ENCODE results near the gene ZFAND2A. TPM values are rescaled to one million over a fixed set of nuclear protein-coding genes. Genes with fewer than 3 reads are reported as not detected.
"Not testable (repeated sequence)": the region's sequence is repeated elsewhere in the genome, so short reads cannot be mapped to it uniquely, and the experiment has no call there.

The ZFAND2A gene
- 20.5 and 25.3 TPM in 2 replicates for total RNA-seq (2014; rRNA removed)
- 39.7 TPM for polyA plus RNA-seq (2012)

GRCh38 chr7:1159891-1160669 is at the start of gene ZFAND2A:
ZFAND2A (minus strand) TSS chr7:1160196; CDS start chr7:1158212, 1,984 bp downstream.
- DNase-seq (ENCODE audit: low read depth), result peak; percentile 98

GRCh38 chr7:1209097-1209496 is 49.1 kb upstream of the ZFAND2A start:
- DNase-seq (ENCODE audit: low read depth), result no peak

DNA sequence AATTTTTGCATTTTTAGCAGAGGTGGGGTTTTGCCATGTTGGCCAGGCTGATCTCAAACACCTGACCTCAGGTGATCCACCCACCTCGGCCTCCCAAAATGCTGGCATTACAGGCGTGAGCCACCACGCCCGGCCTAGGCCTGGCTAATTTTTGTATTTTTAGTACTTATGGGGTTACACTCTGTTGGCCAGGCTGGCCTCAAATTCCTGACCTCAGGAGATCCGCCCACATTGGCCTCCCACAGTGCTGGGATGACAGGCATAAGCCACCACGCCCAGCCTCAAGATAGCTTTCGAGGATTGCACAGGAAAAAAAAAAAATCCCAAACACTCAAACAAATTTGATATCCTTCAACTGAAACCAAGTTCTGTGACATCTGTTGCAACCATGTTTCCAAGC is 45.7 kb upstream of the ZFAND2A start:
- not testable (repeated sequence) for DNase-seq (ENCODE audit: low read depth)

GRCh38 chr7:1204460-1205140 is 44.6 kb upstream of the ZFAND2A start:
- peak; percentile 35 for DNase-seq (ENCODE audit: low read depth)

GRCh38 chr7:1202914-1203313 is 42.9 kb upstream of the ZFAND2A start:
- not testable (repeated sequence) for DNase-seq (ENCODE audit: low read depth)

DNA sequence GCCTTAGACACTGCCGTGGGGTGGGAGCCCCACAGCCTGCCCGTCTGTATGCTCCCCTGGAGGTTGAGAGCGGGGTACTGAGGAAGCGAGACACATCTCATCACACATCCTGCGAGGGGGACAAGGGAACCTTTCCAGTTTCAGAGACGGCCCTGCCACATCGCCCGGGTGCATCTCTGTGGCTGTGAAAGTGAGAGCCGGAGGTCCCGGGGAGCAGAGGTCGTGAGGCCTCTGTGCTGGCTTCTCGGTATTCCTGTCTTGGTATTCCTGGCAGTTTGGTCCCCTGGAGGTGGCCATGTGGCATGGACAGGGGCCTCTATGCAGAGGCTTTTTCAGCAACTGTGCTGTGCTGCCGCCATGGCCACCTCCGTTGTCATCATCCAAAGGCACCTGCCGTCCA is 41.9 kb upstream of the ZFAND2A start:
- DNase-seq (ENCODE audit: low read depth), result no peak

DNA sequence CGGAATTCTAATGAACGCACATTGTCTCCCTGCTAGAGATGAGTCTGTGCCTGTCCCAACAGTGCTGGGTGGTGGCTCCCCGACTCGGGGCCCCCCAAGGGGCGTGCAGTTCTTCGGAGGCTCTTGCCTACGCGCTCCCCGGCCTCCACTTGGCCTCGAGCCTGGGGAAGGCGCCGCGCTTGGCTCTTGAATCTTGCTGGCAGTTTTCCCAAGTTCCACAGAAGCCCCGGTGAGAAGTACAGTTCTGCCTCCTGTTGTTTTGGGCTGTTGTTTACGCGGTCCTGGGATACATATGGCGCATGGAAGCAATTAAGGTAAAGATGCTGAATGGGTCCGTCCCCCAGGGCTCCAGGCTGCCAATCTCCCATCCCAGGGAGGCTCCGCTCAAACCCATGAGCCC is 40.0 kb upstream of the ZFAND2A start:
- DNase-seq (ENCODE audit: low read depth), result no peak

- peak; percentile 90 for DNase-seq (ENCODE audit: low read depth)
These were observed 38.1 kb upstream of the ZFAND2A start for GRCh38 chr7:1197997-1198625.

GRCh38 chr7:1196950-1197349 is 37.0 kb upstream of the ZFAND2A start:
- DNase-seq (ENCODE audit: low read depth), result no peak

GRCh38 chr7:1196441-1196840 is 36.4 kb upstream of the ZFAND2A start:
- not testable (repeated sequence) for DNase-seq (ENCODE audit: low read depth)

DNA sequence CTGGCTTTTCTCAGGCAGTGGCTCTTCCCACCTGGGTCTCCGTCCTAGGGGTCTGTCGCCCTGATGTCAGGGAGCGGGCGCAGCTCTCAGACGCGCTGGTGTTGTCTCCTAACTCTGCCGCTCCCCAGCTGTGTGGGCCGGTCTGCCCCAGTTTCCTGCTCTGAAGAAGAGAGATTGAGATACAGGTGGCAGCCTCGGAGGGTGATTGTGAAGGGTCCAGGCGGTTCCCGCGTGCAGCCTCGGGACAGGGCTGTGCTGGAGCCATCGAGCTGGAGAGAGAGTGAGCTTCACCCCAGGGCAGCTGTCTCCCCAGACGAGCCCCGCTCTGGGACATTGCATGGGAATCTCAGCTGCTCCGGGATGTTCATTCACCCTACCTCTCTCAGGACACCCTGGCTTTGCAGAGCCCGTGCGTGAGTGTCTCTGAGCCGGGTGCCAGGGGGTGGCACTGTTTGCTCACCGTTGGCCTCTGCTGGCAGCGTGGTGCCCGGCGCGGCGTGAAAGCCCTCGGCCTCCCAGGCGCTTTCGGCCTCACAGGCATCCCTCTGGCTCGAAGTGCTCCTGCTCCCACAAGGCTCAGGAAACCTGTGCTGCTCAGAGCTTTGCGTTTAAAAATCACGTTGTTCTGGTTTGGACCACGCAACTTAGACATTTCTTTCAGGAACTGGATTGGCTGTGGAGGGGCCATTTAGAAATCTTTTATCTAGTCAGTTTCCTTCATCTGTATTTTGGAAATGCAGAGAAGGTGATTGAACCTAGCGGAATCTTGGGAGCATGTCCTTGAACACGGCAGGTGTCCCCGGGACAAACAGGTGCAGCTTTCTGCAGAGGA is 33.8 kb upstream of the ZFAND2A start:
- peak; percentile 61 for DNase-seq (ENCODE audit: low read depth)

- DNase-seq (ENCODE audit: low read depth), result peak; percentile 67
These were observed 32.2 kb upstream of the ZFAND2A start for GRCh38 chr7:1192171-1192676.

DNA sequence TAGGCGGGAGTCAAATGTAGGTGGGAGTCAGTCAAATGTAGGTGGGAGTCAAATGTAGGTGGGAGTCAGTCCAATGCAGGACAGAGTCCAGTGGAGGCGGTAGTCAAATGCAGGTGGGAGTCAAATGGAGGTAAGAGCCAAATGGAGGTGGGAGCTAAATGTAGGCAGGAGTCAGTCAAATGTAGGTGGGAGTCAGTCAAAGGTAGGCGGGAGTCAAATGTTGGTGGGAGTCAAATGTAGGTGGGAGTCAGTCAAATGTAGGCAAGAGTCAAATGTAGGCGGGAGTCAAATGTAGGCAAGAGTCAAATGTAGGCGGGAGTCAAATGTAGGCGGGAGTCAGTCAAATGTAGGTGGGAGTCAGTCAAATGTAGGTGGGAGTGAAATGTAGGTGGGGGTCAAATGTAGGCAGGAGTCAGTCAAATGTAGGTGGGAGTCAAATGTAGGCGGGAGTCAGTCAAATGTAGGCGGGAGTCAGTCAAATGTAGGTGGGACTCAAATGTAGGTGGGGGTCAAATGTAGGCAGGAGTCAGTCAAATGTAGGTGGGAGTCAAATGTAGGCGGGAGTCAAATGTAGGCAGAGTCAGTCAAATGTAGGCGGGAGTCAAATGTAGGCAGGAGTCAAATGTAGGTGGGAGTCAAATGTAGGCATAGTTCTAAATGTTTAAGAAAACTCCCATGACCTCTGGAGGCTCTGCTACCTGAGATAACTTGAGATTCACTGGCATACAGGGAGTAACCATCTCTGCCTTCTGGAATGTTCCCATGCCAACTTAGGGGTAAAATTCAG is 30.2 kb upstream of the ZFAND2A start:
- DNase-seq (ENCODE audit: low read depth), result no peak

DNA sequence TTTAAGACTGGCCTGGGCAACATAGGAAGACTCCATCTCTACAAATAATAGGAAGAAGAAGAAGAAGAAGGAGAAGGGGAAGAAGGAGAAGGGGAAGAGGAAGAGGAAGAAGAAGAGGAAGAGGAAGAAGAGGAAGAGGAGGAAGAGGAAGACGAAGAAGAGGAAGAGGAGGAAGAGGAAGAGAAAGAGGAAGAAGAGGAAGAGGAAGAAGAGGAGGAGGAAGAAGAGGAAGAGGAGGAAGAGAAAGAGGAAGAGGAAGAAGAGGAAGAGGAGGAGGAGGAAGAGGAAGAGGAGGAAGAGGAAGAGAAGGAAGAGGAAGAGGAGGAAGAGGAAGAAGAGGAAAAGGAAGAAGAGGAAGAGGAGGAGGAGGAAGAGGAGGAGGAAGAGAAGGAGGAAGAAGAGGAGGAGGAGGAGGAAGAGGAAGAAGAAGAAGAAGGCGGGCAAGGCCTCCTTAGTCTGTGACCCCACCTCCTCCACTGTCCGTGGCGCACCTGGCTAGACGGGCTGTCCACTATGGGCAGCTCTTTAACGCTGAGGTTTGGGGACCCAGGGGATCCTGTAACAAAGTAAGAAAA is 28.8 kb upstream of the ZFAND2A start:
- DNase-seq (ENCODE audit: low read depth), result no peak

- DNase-seq (ENCODE audit: low read depth), result no peak
These were observed 27.1 kb upstream of the ZFAND2A start for GRCh38 chr7:1187127-1187526.

- no peak for DNase-seq (ENCODE audit: low read depth)
These were observed 21.6 kb upstream of the ZFAND2A start for GRCh38 chr7:1181640-1182039.

DNA sequence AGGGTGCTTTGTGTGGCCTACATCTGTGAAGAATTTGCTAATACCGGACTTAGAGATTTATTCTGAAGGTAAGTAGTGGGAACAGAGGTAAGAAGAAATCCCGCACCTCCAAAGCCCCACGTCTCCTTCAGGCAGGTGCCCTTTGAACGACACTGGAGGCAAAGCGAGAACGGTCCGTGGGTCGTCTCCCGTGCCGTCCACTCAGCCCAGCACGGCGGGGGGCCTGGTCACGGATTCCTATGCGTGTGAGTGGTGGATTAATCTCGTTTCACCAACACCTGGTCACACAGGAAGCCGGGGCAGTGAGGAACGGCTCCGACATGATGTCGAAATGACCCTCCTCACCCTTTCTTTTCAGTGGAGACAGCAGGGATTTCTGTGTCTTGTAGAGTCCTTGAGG is 21.0 kb upstream of the ZFAND2A start:
- DNase-seq (ENCODE audit: low read depth), result no peak

DNA sequence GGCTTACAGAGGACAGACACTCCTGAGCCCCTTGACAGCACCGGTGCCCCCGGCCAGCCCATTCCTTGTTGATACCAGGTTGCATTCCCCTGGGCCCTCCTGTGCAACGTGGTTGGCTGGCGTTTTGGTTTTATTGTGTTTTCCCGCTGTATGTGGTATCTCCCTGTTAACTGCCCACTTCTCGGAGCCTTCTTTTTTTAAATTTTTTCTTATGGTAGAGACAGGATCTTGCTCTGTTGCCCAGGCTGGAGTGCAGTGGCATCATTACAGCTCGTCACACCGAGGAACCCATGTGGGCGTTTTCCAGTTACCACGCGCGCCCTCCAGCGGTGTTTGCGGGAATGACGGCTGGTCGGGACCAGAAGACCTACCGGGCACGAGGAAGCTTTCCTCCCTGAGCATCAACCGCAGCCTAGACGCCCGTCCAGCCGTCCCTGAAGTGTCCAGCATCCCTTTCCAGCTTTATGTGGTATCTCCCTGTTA is 16.9 kb upstream of the ZFAND2A start:
- DNase-seq (ENCODE audit: low read depth), result peak; percentile 64

GRCh38 chr7:1175967-1176851 is 16.2 kb upstream of the ZFAND2A start:
- peak; percentile 63 for DNase-seq (ENCODE audit: low read depth)

Measured in LHCN-M2 (cell line).